PFSK-1 (cell line): Measurements from ENCODE around the gene GPR155.

ENCODE experiments used
- FOXP2 ChIP-seq: optimal IDR thresholded peaks from 2 replicates; pipeline ENCODE3; 2011; ENCODE audit warnings: borderline replicate concordance, control low read depth, inconsistent platforms; ENCODE audit not compliant: insufficient read depth; ENCODE audit errors: extremely low read length, extremely low read depth
- POLR2AphosphoS5 ChIP-seq: IDR thresholded peaks from 2 replicates; pipeline ENCODE4 v1.6.1; 2012; ENCODE audit warnings: low read depth, mild to moderate bottlenecking, control low read depth, low read length, moderate library complexity
- REST ChIP-seq, 2 experiments: IDR thresholded peaks; 2 replicates each; pipeline versions ENCODE4 v1.6.1 to v1.8.0; 2011 to 2012; ENCODE audit warnings: low read depth in 2 of 2, low read length in 2 of 2, control low read depth in 1 of 2, inconsistent platforms in 1 of 2, mild to moderate bottlenecking in 1 of 2, moderate library complexity in 1 of 2; ENCODE audit not compliant: insufficient read depth in 1 of 2
- SIN3A ChIP-seq: IDR thresholded peaks from 2 replicates; pipeline ENCODE4 v1.6.1; 2012; ENCODE audit warnings: mild to moderate bottlenecking, low read length, moderate library complexity, borderline replicate concordance; ENCODE audit not compliant: insufficient read depth
- TAF1 ChIP-seq: IDR thresholded peaks from 2 replicates; pipeline ENCODE4 v1.6.1; 2012; ENCODE audit warnings: low read length, control low read depth, borderline replicate concordance; ENCODE audit not compliant: insufficient read depth

GPR155 gene

GRCh38 chr2:174449033-174449432, 37.8 kb downstream of the GPR155 start:
- no peak for TF ChIP-seq TAF1

GRCh38 chr2:174446531-174446930, 40.3 kb downstream of the GPR155 start:
- TF ChIP-seq POLR2AphosphoS5 (no peak), FOXP2 (no peak), TAF1 (no peak), REST (IDR thresholded peaks at IDR 0.05; ENCODE audit: insufficient read depth in 1 of 2, low read depth in 2 of 2, low read length in 2 of 2) (no peak), SIN3A (no peak)

GRCh38 chr2:174445248-174445647, 41.6 kb downstream of the GPR155 start:
- TF ChIP-seq REST (IDR thresholded peaks at IDR 0.05; ENCODE audit: insufficient read depth in 1 of 2, low read depth in 2 of 2, low read length in 2 of 2) (no peak), TAF1 (no peak), POLR2AphosphoS5 (no peak), FOXP2 (no peak), SIN3A (no peak)

GRCh38 chr2:174444761-174445160, 42.1 kb downstream of the GPR155 start:
- TF ChIP-seq SIN3A, result no peak

- TF ChIP-seq POLR2AphosphoS5 (no peak), FOXP2 (no peak), REST (IDR thresholded peaks at IDR 0.05; ENCODE audit: insufficient read depth in 1 of 2, low read depth in 2 of 2, low read length in 2 of 2) (no peak), TAF1 (no peak), SIN3A (no peak)
Measured at GRCh38 chr2:174442546-174443510, 44.0 kb downstream of the GPR155 start.

GRCh38 chr2:174439950-174440349, 46.9 kb downstream of the GPR155 start:
- TF ChIP-seq FOXP2, result no peak
- TF ChIP-seq TAF1, result no peak
- no peak for TF ChIP-seq POLR2AphosphoS5
- TF ChIP-seq SIN3A, result no peak
- no peak for TF ChIP-seq REST (IDR thresholded peaks at IDR 0.05; ENCODE audit: insufficient read depth in 1 of 2, low read depth in 2 of 2, low read length in 2 of 2)
